Loucy (cell line): Measurements from ENCODE around the gene TMEM11.

Source experiments
- H2AFZ ChIP-seq: fragments of 200-600 bp; sonication (generic); 2 replicates; pipeline ENCODE4 v1.6.0; 2016; ENCODE audit warnings: antibody characterized with exemption, mild to moderate bottlenecking, low read length, moderate library complexity
- H3F3A ChIP-seq: fragments of 200-600 bp; 2 replicates; pipeline ENCODE4 v1.6.0; 2016; ENCODE audit warnings: antibody characterized with exemption, low read depth, mild to moderate bottlenecking
- H3K27me3 ChIP-seq: fragments of 200-600 bp; sonication (generic); 2 replicates; pipeline ENCODE4 v1.6.1; 2014; ENCODE audit warnings: low read length, mild to moderate bottlenecking; ENCODE audit not compliant: insufficient read depth, poor library complexity, severe bottlenecking
- H3K36me3 ChIP-seq: fragments of 200-600 bp; sonication (generic); 2 replicates; pipeline ENCODE4 v1.6.1; 2016; ENCODE audit warnings: low read length; ENCODE audit not compliant: insufficient read depth
- H3K4me1 ChIP-seq: fragments of 200-600 bp; sonication (generic); 2 replicates; pipeline ENCODE4 v1.5.1; 2014; ENCODE audit warnings: low read length, mild to moderate bottlenecking; ENCODE audit not compliant: insufficient read depth, poor library complexity, severe bottlenecking
- H3K4me2 ChIP-seq: fragments of 200-600 bp; sonication (generic); 2 replicates; pipeline ENCODE4 v1.6.0; 2014; ENCODE audit warnings: antibody characterized with exemption, low read length, low read depth, mild to moderate bottlenecking; ENCODE audit not compliant: poor library complexity, severe bottlenecking
- H3K4me3 ChIP-seq: fragments of 200-600 bp; sonication (generic); 2 replicates; pipeline ENCODE4 v1.5.1; 2014; ENCODE audit warnings: low read length, mild to moderate bottlenecking, mixed read lengths; ENCODE audit not compliant: poor library complexity, severe bottlenecking
- H3K79me2 ChIP-seq: fragments of 200-600 bp; sonication (generic); 2 replicates; pipeline ENCODE4 v1.6.1; 2014; ENCODE audit warnings: low read length; ENCODE audit not compliant: insufficient read depth
- H3K9ac ChIP-seq: fragments of 200-600 bp; sonication (generic); 2 replicates; pipeline ENCODE4 v1.6.0; 2014; ENCODE audit warnings: mild to moderate bottlenecking, low read depth, low read length, moderate library complexity; ENCODE audit not compliant: poor library complexity, severe bottlenecking
- H3K9me2 ChIP-seq: fragments of 200-600 bp; sonication (generic); replicated peaks from 2 replicates; pipeline ENCODE4 v1.6.1; 2016; ENCODE audit warnings: low read depth, low read length, mixed read lengths
- H3K9me3 ChIP-seq: fragments of 200-600 bp; sonication (generic); 2 replicates; pipeline ENCODE4 v1.6.1; 2014; ENCODE audit warnings: mild to moderate bottlenecking, antibody characterized with exemption, low read length, low read depth; ENCODE audit not compliant: insufficient read depth
- H4K20me1 ChIP-seq: fragments of 200-600 bp; sonication (generic); 2 replicates; pipeline ENCODE4 v1.6.0; 2014; ENCODE audit warnings: antibody characterized with exemption, low read length, mild to moderate bottlenecking; ENCODE audit not compliant: insufficient read depth, poor library complexity, severe bottlenecking
- CTCF ChIP-seq: fragments of 200-600 bp; sonication (generic); conservative IDR thresholded peaks from 2 replicates; pipeline ENCODE4 v1.5.1; 2014; ENCODE audit warnings: mild to moderate bottlenecking, antibody characterized with exemption, low read length
- EZH2phosphoT487 ChIP-seq: fragments of 200-600 bp; IDR thresholded peaks from 2 replicates; pipeline ENCODE4 v1.6.1; 2018; ENCODE audit warnings: antibody characterized with exemption, mild to moderate bottlenecking, moderate library complexity, borderline replicate concordance

TMEM11 gene

DNA sequence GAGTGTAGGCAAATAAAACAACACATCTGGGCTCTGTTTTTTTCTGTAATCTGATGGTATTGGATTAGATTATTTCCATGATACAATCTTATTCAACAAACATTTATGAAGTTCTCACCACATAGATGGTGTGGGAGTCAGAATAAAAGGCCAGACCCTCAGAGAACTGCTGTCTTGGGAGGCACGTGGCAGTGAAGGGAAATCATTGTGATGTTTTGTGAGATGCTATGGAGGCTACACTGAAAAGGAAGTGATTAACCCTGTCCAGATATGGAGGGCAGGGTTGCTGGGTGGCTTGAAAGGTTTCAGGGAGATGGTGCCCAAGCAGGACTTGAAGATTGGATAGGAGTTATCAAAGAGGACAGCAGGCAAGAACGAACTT is 51.6 kb downstream of the TMEM11 start:
- H3K9ac ChIP-seq: no peak overlapping the region
- H3K4me2 ChIP-seq: no peak overlapping the region
- H3K4me1 ChIP-seq: no peaks in the 10 kb centered on the region
- H3K36me3 ChIP-seq: no peaks in the 10 kb centered on the region
- no peaks in the 10 kb centered on the region for H4K20me1 ChIP-seq
- H3K9me3 ChIP-seq: no peaks in the 10 kb centered on the region
- no peaks in the 10 kb centered on the region for H3K79me2 ChIP-seq
- H3K9me2 ChIP-seq: no peaks in the 10 kb centered on the region
- H2AFZ ChIP-seq: no peak overlapping the region
- H3K4me3 ChIP-seq: no peak overlapping the region
- TF ChIP-seq EZH2phosphoT487 (no peak), CTCF (no peak)
- H3F3A ChIP-seq: no peaks in the 10 kb centered on the region
- H3K27me3 ChIP-seq: no peaks in the 10 kb centered on the region

- Histone ChIP-seq H4K20me1 (no peaks in the 10 kb centered on the region), H3K4me3 (no peak overlapping the region), H3K9me3 (no peaks in the 10 kb centered on the region), H3K27me3 (no peaks in the 10 kb centered on the region), H3F3A (no peaks in the 10 kb centered on the region), H3K79me2 (no peaks in the 10 kb centered on the region), H3K36me3 (no peaks in the 10 kb centered on the region), H3K9ac (no peak overlapping the region), H3K9me2 (no peaks in the 10 kb centered on the region), H3K4me1 (no peaks in the 10 kb centered on the region), H3K4me2 (no peak overlapping the region), H2AFZ (no peak overlapping the region)
- TF ChIP-seq EZH2phosphoT487: no peak
- TF ChIP-seq CTCF: no peak
These were observed 52.2 kb downstream of the TMEM11 start for GRCh38 chr17:21161498-21162393.

DNA sequence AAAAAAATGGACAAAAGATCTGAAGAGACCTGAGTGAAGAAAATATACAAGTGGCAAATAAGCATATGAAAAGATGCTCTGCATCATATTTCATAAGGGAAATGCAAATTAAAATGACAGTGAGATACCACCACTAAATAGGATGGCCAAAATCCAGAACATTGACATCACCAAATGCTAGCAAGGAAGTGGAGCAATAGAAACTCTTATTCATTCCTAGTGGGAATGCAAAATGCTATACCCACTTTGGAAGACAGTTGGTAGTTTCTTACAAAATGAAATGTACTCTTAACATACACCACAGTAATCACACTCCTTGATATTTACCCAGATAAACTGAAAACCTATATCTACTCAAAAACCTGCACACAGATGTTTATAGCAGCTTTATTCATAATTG is 53.6 kb downstream of the TMEM11 start:
- no peaks in the 10 kb centered on the region for H3K9me2 ChIP-seq
- H3F3A ChIP-seq: no peaks in the 10 kb centered on the region
- H2AFZ ChIP-seq: no peak overlapping the region
- H3K27me3 ChIP-seq: no peaks in the 10 kb centered on the region
- no peak overlapping the region for H3K4me3 ChIP-seq
- H3K36me3 ChIP-seq: no peaks in the 10 kb centered on the region
- H3K9me3 ChIP-seq: no peaks in the 10 kb centered on the region
- H4K20me1 ChIP-seq: no peaks in the 10 kb centered on the region
- H3K79me2 ChIP-seq: no peaks in the 10 kb centered on the region
- no peaks in the 10 kb centered on the region for H3K4me1 ChIP-seq
- TF ChIP-seq EZH2phosphoT487: no peak
- TF ChIP-seq CTCF: no peak
- H3K4me2 ChIP-seq: no peak overlapping the region
- no peak overlapping the region for H3K9ac ChIP-seq
